ENCODE data around the gene PAEP.

PAEP gene

GRCh38 chr9:135612981-135613910 is 51.7 kb downstream of the PAEP start:
- Histone ChIP-seq H3K27ac (replicated peaks) (no peak overlapping the region), H3K4me3 (replicated peaks; ENCODE audit: insufficient read depth, low read length) (no peak overlapping the region), H3K27me3 (ENCODE audit: insufficient read depth, poor library complexity, severe bottlenecking) (no peaks in the 10 kb centered on the region)
- TF ChIP-seq REST (IDR thresholded peaks at IDR 0.05; ENCODE audit: insufficient replicate concordance, low read depth) (no peak), SPI1 (IDR thresholded peaks at IDR 0.05; ENCODE audit: borderline replicate concordance, low read depth) (no peak), CTCF (IDR thresholded peaks at IDR 0.05; ENCODE audit: insufficient read depth, low read length) (no peak), POLR2AphosphoS5 (IDR thresholded peaks at IDR 0.05; ENCODE audit: low read depth) (no peak)
- no peak for DNase-seq (ENCODE audit: low read depth in 1 of 2, low spot score in 1 of 2)

- Histone ChIP-seq H3K4me3 (replicated peaks; ENCODE audit: insufficient read depth, low read length) (no peak overlapping the region), H3K27me3 (ENCODE audit: insufficient read depth, poor library complexity, severe bottlenecking) (no peaks in the 10 kb centered on the region), H3K27ac (replicated peaks) (no peak overlapping the region)
- DNase-seq (ENCODE audit: low read depth in 1 of 2, low spot score in 1 of 2), result no peak
- TF ChIP-seq REST (IDR thresholded peaks at IDR 0.05; ENCODE audit: insufficient replicate concordance, low read depth) (no peak), CTCF (IDR thresholded peaks at IDR 0.05; ENCODE audit: insufficient read depth, low read length) (no peak), GABPA (IDR thresholded peaks at IDR 0.05; ENCODE audit: low read depth) (no peak), SPI1 (IDR thresholded peaks at IDR 0.05; ENCODE audit: borderline replicate concordance, low read depth) (no peak), POLR2AphosphoS5 (IDR thresholded peaks at IDR 0.05; ENCODE audit: low read depth) (no peak)
Observed at GRCh38 chr9:135613946-135614805, 52.6 kb downstream of the PAEP start.

- no peak for TF ChIP-seq POLR2AphosphoS5 (IDR thresholded peaks at IDR 0.05; ENCODE audit: low read depth)
- H3K27me3 ChIP-seq (ENCODE audit: insufficient read depth, poor library complexity, severe bottlenecking), result no peaks in the 10 kb centered on the region
- no peak overlapping the region for H3K4me3 ChIP-seq (replicated peaks; ENCODE audit: insufficient read depth, low read length)
- H3K27ac ChIP-seq (replicated peaks), result no peak overlapping the region
- no peak for DNase-seq (ENCODE audit: low read depth in 1 of 2, low spot score in 1 of 2)
Observed at GRCh38 chr9:135614821-135615665, 53.5 kb downstream of the PAEP start.

Data from HL-60 (cell line).